GM18511 (cell line): Measurements from ENCODE around the gene PARP12.

Experiments
- ATAC-seq: cut with Tn5 transposase; IDR thresholded peaks from one replicate; pipeline ENCODE4 v1.9.1; 2021; ENCODE audit warnings: mild to moderate bottlenecking, moderate library complexity; ENCODE audit not compliant: unreplicated experiment

PARP12 gene

DNA sequence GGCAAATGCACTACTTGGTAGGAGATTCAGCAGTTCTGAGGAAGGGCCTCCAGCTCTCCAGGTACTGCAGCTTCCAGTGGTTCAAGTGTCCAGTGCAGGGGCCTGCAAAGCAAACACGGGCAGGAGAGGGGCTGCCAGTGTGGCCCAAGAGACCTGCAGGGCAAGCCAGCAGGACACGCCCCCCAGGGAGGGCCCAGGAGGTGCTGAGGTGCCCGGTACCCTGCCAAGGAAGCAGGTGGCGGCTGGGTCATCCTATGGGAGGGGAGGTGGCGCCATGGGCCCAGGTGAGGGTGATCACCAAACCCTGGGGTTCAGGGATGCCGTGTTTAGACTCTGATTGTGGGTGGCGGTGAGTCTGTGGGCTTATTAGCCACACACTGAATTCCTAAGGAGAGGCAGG lies 45.7 kb downstream of the PARP12 start:
- no peak for ATAC-seq

DNA sequence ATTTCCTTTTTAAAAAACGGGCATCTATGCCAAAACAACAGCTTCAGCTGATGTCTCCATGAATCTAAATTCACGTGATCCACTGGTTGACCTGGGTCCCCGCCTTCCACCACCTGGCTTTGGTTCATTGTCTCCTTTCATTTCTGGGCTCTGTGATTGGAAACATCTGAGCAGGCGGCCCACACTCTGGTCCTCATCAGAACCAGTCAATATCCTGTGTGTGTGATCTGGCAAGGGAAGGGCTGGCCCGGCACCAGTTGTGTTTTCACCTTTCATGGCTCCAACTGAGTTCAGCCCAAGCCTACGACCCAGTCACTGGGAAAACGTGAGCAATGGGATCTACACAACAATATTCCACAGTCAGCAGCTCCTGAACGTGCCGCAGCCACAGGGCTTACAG lies 46.2 kb downstream of the PARP12 start:
- ATAC-seq = no peak

DNA sequence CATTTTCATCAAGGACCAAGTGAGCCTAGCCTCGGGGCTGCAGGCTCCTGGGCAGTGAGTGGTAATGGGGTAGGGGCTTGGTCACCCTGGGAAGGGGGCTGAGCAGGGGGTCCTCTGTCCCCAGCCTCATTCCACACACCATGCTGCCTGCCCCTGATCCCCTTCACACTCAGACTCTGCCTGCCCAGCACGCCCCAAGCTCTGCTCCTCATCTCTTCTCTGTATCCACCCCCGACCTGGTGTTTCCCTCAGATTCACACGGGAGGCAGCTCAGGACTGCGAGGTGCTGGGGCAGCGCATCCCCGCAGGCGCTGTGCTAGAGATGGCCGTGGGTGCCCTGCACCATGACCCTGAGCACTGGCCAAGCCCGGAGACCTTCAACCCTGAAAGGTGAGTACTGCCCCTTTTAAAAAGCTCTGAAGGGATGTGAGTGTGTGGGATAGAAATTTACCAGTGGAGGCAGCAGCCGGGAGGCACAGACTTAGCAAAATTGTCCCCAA lies 47.2 kb downstream of the PARP12 start:
- no peak for ATAC-seq

- ATAC-seq = no peak
Measured at GRCh38 chr7:140014123-140014522, 48.6 kb downstream of the PARP12 start.

- no peak for ATAC-seq
Measured at GRCh38 chr7:140013676-140014075, 49.1 kb downstream of the PARP12 start.

GRCh38 chr7:140010194-140010895 lies 52.4 kb downstream of the PARP12 start:
- no peak for ATAC-seq

GRCh38 chr7:140009735-140010134 lies 53.0 kb downstream of the PARP12 start:
- no peak for ATAC-seq

- ATAC-seq = no peak
Measured at GRCh38 chr7:140008755-140009610, 53.8 kb downstream of the PARP12 start.

GRCh38 chr7:140007051-140007690 lies 55.6 kb downstream of the PARP12 start:
- no peak for ATAC-seq

GRCh38 chr7:140006600-140006999 lies 56.2 kb downstream of the PARP12 start:
- no peak for ATAC-seq

- ATAC-seq = no peak
Measured at GRCh38 chr7:140005754-140006503, 56.8 kb downstream of the PARP12 start.

GRCh38 chr7:140005341-140005740 lies 57.4 kb downstream of the PARP12 start:
- ATAC-seq = no peak

DNA sequence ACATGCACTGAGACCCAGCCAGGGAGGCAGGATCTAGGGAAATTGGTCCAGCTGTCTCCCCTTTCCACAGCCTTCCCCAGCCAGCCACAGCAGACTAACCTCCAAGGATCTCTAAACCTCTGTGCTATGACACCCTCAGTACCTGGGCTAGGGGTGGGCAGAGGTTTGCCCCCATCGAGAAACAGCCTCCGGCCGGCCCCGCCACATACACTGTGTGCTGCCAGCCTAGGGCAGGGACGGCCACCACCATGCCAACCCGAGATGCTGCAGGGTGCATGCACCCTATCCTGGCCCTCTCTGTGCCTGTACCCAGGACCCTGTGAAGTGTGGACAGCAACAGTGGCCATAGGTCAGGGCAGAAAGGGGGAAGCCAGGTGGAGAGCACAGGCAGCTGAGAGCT lies 58.1 kb downstream of the PARP12 start:
- ATAC-seq = no peak

DNA sequence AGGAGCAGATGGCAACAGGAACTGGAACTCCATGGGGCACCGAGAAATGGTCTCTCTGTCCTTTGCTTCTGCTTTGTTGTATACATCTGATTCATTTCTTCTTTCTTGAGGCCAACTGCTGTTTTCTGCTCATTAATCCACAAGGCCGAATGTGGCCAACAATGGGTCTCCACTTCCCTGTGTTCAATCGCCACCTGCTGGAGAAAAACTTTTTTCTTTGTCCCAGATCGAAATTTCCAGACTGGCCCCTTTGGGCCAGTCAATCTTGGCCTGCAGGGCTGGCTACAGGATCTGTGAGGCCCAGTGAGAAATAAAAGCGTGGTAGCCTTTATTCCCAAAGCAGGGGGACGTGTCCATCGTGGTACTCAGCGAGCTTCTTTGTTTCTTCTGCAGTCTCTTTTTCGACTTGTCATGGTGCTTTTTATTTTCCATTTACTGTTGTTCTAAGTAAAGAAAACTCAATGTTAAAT lies 58.8 kb downstream of the PARP12 start:
- no peak for ATAC-seq

- ATAC-seq = no peak
Measured at GRCh38 chr7:140000666-140001268, 62.0 kb downstream of the PARP12 start.

DNA sequence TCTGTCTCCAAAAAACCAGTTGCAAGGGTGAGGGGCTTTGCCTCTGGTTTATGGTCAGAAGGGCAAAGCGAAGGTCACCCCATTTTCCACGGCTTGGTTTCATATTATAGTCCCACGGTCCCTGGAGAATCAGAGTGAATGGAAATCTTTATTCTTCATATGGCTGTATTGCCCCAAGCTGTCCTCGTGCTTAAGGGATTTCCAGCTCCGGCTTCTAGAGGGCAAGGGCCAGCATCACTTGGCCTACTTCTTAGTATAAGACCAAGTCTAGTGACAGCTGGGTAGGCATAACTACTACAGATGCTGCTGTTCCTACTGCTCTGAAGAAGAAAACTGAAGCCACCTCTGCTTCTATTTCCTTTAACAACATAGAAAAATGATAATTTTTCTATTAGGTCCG lies 63.2 kb downstream of the PARP12 start:
- ATAC-seq = no peak

DNA sequence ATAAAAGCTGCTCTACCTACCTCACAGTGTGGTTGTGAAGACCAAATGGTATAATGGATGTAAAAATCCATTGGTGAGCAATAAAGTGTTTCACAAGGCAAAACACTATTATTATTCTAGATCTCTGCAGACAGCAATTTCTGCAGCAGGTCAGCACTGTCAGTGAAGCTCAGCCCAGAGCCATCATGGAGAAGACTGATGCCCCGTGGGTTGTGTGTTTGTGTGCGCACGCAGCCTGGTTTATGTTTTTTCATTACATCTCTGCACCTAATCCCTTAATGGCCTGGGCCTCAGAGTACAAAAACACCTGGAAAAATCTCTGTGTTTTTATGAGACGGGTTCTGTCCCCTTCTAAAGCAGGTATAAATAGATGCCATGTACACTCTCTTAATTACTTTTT lies 64.2 kb downstream of the PARP12 start:
- no peak for ATAC-seq

DNA sequence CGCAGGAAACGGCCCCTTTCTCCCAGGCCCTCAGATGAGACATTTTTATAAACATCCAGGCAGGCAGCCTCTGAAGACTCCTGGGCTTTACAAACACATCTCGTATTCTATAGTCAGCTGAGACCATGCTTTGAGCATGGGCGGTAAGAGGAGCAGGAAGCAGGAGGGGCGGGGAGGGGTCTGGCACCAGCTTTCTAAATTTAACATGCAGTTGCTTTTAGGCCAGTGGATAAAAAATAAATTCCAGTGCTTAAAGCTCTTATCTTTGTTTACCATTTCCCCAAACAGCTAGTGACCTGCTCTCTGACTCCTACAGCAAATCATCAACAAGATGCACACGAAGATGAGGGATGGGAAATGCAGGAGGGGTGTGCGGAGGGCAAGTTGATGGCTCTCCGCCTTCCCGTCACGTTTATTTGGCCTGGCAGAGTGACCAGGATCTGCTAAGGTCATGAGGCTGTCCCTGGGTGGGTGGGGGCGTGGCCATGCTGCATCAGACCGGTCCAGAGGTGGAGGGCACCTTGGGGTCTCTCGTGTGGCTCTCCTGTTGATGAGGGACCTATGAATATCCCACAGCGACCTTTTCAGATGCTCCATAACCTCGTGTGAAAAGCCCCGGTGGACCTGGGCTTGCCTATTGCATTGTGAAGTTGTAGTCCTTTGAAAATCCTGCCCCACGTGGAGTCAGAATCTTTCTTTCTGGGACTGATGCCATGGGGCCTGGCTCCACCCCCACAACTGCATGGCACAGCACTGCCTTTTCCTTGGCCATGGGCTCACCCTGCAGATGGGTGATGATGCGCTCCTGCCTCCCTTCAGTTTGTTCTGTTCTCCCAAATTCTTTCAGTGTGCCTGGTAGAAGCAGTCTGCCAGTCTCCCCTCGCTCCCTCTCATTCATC lies 67.5 kb downstream of the PARP12 start:
- no peak for ATAC-seq

DNA sequence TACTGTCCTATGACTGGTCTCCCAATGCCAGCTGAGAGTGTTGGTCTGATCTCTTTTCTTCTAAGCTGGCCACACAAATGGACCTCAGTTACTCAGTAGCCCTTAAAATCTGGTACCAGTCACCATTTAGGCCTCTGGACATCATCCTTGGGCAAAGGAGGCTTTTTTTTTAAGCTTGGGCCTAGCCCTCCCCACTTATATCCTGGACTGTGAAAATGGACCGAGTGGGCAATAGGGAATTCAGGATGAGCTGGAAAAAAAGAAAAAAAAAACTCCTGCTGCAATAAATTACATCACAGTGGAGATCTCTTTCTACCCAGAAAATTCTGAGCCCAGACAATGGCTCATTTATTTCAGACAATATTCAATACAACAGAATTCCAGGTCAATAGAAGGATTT lies 68.4 kb downstream of the PARP12 start:
- ATAC-seq = no peak
